ENCODE measurements around the gene ASIP.
A peak's percentile ranks its signal among the peaks of the same experiment; 100 is the strongest.

Gene ASIP

DNA sequence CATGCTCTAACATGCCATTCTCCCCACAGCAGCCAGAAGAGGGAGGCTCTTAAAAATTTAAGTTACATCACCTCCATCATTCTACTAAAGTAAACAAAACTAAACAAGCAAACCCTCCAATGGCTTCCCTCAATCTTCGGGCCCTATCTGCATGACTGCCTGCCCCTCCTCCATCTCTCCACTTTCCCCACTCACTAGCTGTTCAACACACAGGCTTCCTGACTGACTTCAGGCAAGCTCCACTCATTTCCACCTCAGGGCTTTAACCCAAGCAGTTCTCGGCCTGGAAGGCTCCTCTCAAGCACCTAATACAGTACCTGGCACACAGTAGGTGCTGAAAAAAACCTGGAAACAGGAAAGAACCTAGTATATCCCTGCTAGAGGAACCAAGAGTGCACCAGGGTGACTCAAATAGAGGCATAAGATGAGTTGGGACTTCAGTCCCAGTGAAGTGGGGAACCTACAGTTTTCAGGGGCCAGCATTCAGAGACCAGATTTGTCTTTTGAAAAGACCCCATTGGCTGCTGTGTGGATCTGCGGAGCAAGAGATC lies 59.1 kb downstream of the ASIP start:
- TF ChIP-seq POLR2AphosphoS5 (IDR thresholded peaks at IDR 0.05; ENCODE audit: low read depth, low read length) (no peak), SIN3A (IDR thresholded peaks at IDR 0.05; ENCODE audit: borderline replicate concordance, insufficient read depth, low read length) (no peak), TAF1 (IDR thresholded peaks at IDR 0.05; ENCODE audit: borderline replicate concordance, insufficient read depth, low read length) (no peak), FOXP2 (optimal IDR thresholded peaks at IDR 0.05; ENCODE audit: borderline replicate concordance, extremely low read depth, extremely low read length, insufficient read depth) (no peak)
- TF ChIP-seq, protein P1, sequence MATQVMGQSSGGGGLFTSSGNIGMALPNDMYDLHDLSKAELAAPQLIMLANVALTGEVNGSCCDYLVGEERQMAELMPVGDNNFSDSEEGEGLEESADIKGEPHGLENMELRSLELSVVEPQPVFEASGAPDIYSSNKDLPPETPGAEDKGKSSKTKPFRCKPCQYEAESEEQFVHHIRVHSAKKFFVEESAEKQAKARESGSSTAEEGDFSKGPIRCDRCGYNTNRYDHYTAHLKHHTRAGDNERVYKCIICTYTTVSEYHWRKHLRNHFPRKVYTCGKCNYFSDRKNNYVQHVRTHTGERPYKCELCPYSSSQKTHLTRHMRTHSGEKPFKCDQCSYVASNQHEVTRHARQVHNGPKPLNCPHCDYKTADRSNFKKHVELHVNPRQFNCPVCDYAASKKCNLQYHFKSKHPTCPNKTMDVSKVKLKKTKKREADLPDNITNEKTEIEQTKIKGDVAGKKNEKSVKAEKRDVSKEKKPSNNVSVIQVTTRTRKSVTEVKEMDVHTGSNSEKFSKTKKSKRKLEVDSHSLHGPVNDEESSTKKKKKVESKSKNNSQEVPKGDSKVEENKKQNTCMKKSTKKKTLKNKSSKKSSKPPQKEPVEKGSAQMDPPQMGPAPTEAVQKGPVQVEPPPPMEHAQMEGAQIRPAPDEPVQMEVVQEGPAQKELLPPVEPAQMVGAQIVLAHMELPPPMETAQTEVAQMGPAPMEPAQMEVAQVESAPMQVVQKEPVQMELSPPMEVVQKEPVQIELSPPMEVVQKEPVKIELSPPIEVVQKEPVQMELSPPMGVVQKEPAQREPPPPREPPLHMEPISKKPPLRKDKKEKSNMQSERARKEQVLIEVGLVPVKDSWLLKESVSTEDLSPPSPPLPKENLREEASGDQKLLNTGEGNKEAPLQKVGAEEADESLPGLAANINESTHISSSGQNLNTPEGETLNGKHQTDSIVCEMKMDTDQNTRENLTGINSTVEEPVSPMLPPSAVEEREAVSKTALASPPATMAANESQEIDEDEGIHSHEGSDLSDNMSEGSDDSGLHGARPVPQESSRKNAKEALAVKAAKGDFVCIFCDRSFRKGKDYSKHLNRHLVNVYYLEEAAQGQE (IDR thresholded peaks at IDR 0.05; ENCODE audit: insufficient read depth in 1 of 2, low read depth in 2 of 2, low read length in 2 of 2): no peak

DNA sequence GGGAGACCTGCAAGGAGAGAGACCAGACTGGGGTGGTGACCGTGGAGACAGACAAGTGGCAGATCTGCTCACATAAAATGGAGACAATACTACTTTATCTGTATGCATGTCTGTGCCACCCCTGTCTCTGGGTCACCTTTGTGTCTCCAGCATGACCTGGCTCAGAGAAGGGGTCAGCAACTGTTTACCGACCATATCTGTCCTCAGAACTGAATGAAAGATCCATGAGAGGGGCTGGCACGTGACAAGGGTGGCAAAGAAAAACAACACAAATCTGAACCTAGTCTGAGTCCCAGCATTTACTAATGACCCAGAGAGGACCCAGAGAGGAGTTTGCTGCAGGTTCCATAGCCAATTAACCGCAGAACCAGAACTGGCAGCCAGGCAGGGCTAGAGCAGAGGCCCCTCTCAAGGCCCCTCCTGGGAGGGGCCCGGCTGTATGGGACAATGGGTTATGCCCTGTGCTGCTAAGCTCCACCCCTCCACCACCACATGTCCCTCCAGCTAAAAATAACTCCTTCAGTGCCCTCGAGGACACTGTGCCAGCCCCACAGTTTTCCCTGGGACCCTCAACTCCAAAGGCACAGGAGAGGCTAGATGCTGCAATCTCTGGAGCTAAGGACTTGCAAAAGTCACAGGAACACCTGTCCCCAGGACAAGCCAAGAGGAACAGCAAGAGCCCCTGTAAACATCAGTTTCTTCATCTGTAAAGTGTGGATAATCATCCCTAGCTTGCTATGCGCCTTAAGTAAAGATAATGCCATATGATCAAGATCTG lies 59.8 kb downstream of the ASIP start:
- 0 out of 2 replicates have a peak, but pooled peaks have one; percentile 16 for TF ChIP-seq POLR2AphosphoS5 (IDR thresholded peaks at IDR 0.05; ENCODE audit: low read depth, low read length)
- TF ChIP-seq, protein P1 (IDR thresholded peaks at IDR 0.05; ENCODE audit: insufficient read depth in 1 of 2, low read depth in 2 of 2, low read length in 2 of 2): no peak

DNA sequence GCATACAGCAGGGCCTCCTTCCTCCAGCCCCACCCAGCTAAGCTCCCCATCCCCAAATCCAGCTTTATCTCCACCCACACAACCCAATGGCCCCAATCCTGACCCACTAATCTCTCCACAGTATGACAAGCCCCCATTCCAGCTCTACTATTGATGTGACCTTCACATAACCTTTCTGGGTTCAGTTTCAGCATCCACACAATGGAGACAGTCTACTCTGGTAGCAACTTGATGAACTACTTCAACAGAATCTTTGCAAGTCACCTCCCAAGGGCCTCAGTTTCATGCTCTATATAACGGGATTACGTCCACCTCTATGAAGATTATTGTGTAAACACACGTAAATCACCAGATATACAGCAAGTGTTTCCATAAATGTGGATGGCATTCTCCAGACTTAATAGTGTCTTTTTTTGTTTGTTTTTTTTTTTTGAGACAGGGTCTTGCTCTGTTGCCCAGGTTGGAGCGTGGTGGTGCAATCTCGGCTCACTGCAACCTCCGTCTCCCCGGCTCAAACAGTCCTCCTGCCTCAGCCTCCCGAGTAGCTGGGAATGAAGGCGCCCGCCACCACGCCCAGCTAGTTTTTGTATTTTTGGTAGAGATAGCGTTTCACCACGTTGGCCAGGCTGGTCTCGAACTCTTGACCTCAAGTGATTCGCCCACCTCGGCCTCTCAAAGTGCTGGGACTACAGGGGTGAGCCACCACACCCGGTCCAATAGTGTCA lies 60.5 kb downstream of the ASIP start:
- TF ChIP-seq TAF1 (IDR thresholded peaks at IDR 0.05; ENCODE audit: borderline replicate concordance, insufficient read depth, low read length): no peak
- TF ChIP-seq SIN3A (IDR thresholded peaks at IDR 0.05; ENCODE audit: borderline replicate concordance, insufficient read depth, low read length): no peak
- TF ChIP-seq FOXP2 (optimal IDR thresholded peaks at IDR 0.05; ENCODE audit: borderline replicate concordance, extremely low read depth, extremely low read length, insufficient read depth): no peak
- TF ChIP-seq, protein P1 (IDR thresholded peaks at IDR 0.05; ENCODE audit: insufficient read depth in 1 of 2, low read depth in 2 of 2, low read length in 2 of 2): no peak
- no peak for TF ChIP-seq POLR2AphosphoS5 (IDR thresholded peaks at IDR 0.05; ENCODE audit: low read depth, low read length)

DNA sequence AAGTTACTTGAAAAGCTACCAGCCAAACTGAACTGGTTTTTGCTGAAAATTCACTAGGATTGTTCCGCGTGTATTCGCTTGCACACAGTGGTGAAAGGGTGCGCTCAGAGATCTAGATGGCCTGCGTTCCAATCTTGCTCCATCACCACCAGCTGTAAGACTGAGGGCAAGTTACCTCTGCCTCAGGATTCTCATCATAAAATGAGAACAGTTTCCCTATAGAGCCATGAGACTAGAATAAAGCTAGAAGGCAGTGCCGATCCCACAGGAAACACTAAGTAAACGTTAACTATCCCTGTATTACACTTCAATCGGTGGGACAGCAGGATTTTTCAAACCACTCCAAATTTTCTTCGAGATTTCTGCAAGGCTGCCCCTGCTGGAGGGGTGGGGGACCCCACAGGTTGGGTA lies 61.1 kb downstream of the ASIP start:
- TF ChIP-seq TAF1 (IDR thresholded peaks at IDR 0.05; ENCODE audit: borderline replicate concordance, insufficient read depth, low read length): no peak
- no peak for TF ChIP-seq POLR2AphosphoS5 (IDR thresholded peaks at IDR 0.05; ENCODE audit: low read depth, low read length)
- TF ChIP-seq SIN3A (IDR thresholded peaks at IDR 0.05; ENCODE audit: borderline replicate concordance, insufficient read depth, low read length): no peak
- TF ChIP-seq, protein P1 (IDR thresholded peaks at IDR 0.05; ENCODE audit: insufficient read depth in 1 of 2, low read depth in 2 of 2, low read length in 2 of 2): no peak
- no peak for TF ChIP-seq FOXP2 (optimal IDR thresholded peaks at IDR 0.05; ENCODE audit: borderline replicate concordance, extremely low read depth, extremely low read length, insufficient read depth)

Data from PFSK-1 (cell line).